GM12878 (cell line): ENCODE data around the gene OSMR. TPM values are rescaled to one million over a fixed set of nuclear protein-coding genes. Genes with fewer than 3 reads are reported as not detected.

Experiments
- ATAC-seq: fragments of 200-7000 bp; cut with Tn5 transposase; 3 replicates; pipeline ENCODE4 v1.9.1; 2020; ENCODE audit warnings: mild to moderate bottlenecking, moderate library complexity
- BruUV-seq: library from RNA; stranded (reverse); fragments of 400-500 nt; replicated peaks from 2 replicates; lab custom pipeline; 2021; lab: Mats Ljungman, UMichigan
- CTCF ChIA-PET: fragments of 300-600 bp; sonication (Branson Sonifier 250); formaldehyde crosslinking; extraction: SDS; loops from one replicate; lab custom pipeline; 2021; ENCODE audit warnings: inconsistent platforms; lab: Yijun Ruan, JAX
- POLR2A ChIA-PET: fragments of 350-600 bp; formaldehyde crosslinking; extraction: SDS; loops from one replicate; lab custom pipeline; 2021; ENCODE audit warnings: inconsistent platforms; lab: Charles Lee
- RAD21 ChIA-PET: fragments of 300-600 bp; sonication (Branson Sonifier 250); formaldehyde crosslinking; loops from one replicate; lab custom pipeline; 2023; ENCODE audit warnings: antibody characterized with exemption; ENCODE audit not compliant: unreplicated experiment; lab: Charles Lee
- SMC1A ChIA-PET: fragments of 300-600 bp; sonication (Branson Sonifier 250); formaldehyde crosslinking; loops from one replicate; lab custom pipeline; 2023; ENCODE audit not compliant: unreplicated experiment, uncharacterized antibody; lab: Charles Lee
- DNase-seq: peaks from one replicate; pipeline ENCODE4 v3.0.0-alpha.2; 2011; ENCODE audit warnings: low read depth, low spot score
- FAIRE-seq: peaks from 3 replicates; lab custom pipeline; 2011; peaks lifted over from hg19 to GRCh38; lab: Jason Lieb, UNC
- H2AFZ ChIP-seq: 2 replicates; pipeline ENCODE4 v1.6.0; 2011; ENCODE audit warnings: low read depth, low read length, control low read depth; ENCODE audit not compliant: control insufficient read depth
- H3K27ac ChIP-seq: 2 replicates; pipeline ENCODE4 v1.5.1; 2011; ENCODE audit warnings: control low read depth; ENCODE audit not compliant: control insufficient read depth, insufficient read depth
- H3K27me3 ChIP-seq, 2 experiments: replicated peaks in 1 of 2; 2 replicates each; pipeline versions ENCODE4 v1.6.0 to v1.6.1; 2011; ENCODE audit warnings: low read length in 1 of 2; ENCODE audit not compliant: control insufficient read depth in 2 of 2, insufficient read depth in 2 of 2
- H3K36me3 ChIP-seq, 2 experiments: 2 replicates each; pipeline ENCODE4 v1.5.1; 2011; ENCODE audit warnings: low read length in 1 of 2; ENCODE audit not compliant: control insufficient read depth in 2 of 2, insufficient read depth in 2 of 2
- H3K4me1 ChIP-seq: 2 replicates; pipeline ENCODE4 v1.6.1; 2011; ENCODE audit warnings: mild to moderate bottlenecking, low read length, moderate library complexity, mixed read lengths; ENCODE audit not compliant: control insufficient read depth, insufficient read depth
- H3K4me2 ChIP-seq: 2 replicates; pipeline ENCODE4 v1.6.0; 2011; ENCODE audit warnings: control low read depth; ENCODE audit not compliant: control insufficient read depth, insufficient read depth
- H3K4me3 ChIP-seq: fragments of 200-600 bp; sonication (generic); 2 replicates; pipeline ENCODE4 v1.5.1; 2016
- H3K79me2 ChIP-seq: 2 replicates; pipeline ENCODE4 v1.6.0; 2011; ENCODE audit warnings: low read length; ENCODE audit not compliant: control insufficient read depth, insufficient read depth
- H3K9ac ChIP-seq: 2 replicates; pipeline ENCODE4 v1.8.0; 2011; ENCODE audit warnings: low read length, control low read depth, mixed read lengths; ENCODE audit not compliant: control insufficient read depth, insufficient read depth
- H3K9me3 ChIP-seq: replicated peaks from 3 replicates; pipeline ENCODE4 v1.5.1; 2011; ENCODE audit warnings: mild to moderate bottlenecking, low read length; ENCODE audit not compliant: control insufficient read depth, insufficient read depth
- H4K20me1 ChIP-seq: 2 replicates; pipeline ENCODE4 v1.6.0; 2011; ENCODE audit not compliant: control insufficient read depth, insufficient read depth
- ESRRA ChIP-seq: IDR thresholded peaks from 2 replicates; pipeline ENCODE4 v1.6.1; 2012; ENCODE audit warnings: mild to moderate bottlenecking, low read length, improper control_type of control experiment
- GATAD2B ChIP-seq: fragments of 450-650 bp; conservative IDR thresholded peaks from 2 replicates; pipeline ENCODE4 v1.6.1; 2017; ENCODE audit warnings: low read depth, mild to moderate bottlenecking, moderate library complexity
- WRNIP1 ChIP-seq: IDR thresholded peaks from 2 replicates; pipeline ENCODE4 v1.6.1; 2011; ENCODE audit warnings: low read depth, low read length, improper control_type of control experiment, borderline replicate concordance
- WGBS: methylation state at CpG from one replicate; pipeline ENCODE4 v1.1.6; 2016; ENCODE audit warnings: low lambda C conversion rate; ENCODE audit not compliant: insufficient replicate concordance, insufficient coverage; ENCODE audit errors: missing lambda C conversion rate; 5-methylcytosine and 5-hydroxymethylcytosine counted together
- in situ Hi-C: fragments of 300-500 bp; cut with MboI; formaldehyde crosslinking; loops from 9 replicates; pipeline ENCODE4 v1.14.3; 2018; ENCODE audit warnings: mixed read lengths
- intact Hi-C: fragments of 100-400 bp; cut with micrococcal nuclease; formaldehyde crosslinking; loops from one replicate; pipeline ENCODE4 v1.14.2; 2022; ENCODE audit not compliant: unreplicated experiment
- polyA plus RNA-seq, 11 experiments: library from polyadenylated mRNA; depleted of rRNA in 4 of 11; unstranded in 6 of 11; stranded (reverse) in 5 of 11; fragments of >200 nt; fragmentation: Nextera tagmentation in 4 of 11; fragmentation: Illumina TruSeq in 1 of 11; extraction: Ambion mirVana in 4 of 11; extraction: Trizol in 1 of 11; gene quantifications; 1 replicate in 1 of 11; 2 replicates in 10 of 11; pipeline versions ENCODE4 v1.2.1 to v1.2.3, GENCODE V29; 2011 to 2016; ENCODE audit warnings: inconsistent platforms in 2 of 11, missing spikeins in 2 of 11, low read depth in 1 of 11
- total RNA-seq, 4 experiments: library from RNA; depleted of rRNA in 3 of 4; stranded (reverse); fragments of >200 nt in 3 of 4; fragmentation: Illumina TruSeq in 1 of 4; extraction: Trizol in 1 of 4; gene quantifications; 2 replicates each; pipeline versions ENCODE4 v1.2.1 to v1.2.3, GENCODE V29; 2013 to 2021
- TF ChIP-seq, protein P1 (sequence below): fragments of 450-650 bp; formaldehyde crosslinking; IDR thresholded peaks from 2 replicates; pipeline ENCODE4 v1.4.0; 2022; ENCODE audit warnings: mild to moderate bottlenecking, moderate library complexity

Gene OSMR
- total and polyA plus RNA-seq, 10 of the 15 experiments (the other 5 are each of a cell fraction or from before 2014, with no cell fraction given): 0.03 to 0.05 TPM; not detected in 8

DNA sequence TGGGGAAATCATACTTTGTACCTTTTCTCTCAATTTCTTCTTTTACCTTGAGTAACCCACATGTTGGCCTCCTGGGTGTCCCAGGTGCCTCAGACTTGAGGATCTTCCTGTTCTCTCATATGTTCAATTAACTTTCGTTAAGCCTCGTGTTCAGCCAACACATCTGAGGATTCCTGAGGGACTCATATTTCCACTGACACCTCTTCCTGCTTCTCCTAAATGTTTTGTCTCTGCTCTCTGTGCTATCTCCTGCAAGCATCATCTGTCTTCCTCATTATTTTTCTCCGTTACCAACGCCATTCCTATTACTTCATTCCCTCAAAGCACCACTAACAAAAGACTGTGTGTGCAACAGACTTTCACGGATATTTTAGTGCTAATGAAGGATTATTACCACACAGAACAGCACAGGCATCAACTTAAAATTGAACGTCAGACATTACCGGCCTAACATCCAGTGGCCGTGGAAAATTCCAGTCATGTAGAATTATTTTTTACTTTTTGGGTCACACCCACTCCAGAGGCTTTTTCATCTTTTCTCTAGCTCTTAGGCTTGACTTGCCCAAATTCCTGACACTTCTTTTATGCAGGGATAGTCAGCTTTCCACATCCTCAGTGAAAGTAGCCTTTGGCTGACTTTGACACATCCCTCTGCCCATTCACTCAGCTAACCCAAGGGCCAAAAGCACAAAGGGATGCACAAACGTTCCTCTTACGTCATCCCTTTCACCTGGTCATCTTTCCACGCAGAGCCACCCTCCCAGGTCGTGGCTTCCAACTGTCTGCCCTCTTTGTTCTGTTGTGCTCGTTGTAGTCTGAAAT, 46.0 kb upstream of the OSMR start:
- ATAC-seq (no peak), DNase-seq (no peak), FAIRE-seq (no peak)
- Histone ChIP-seq H3K36me3 (no peaks in the 10 kb centered on the region), H2AFZ (no peak overlapping the region), H3K9ac (no peak overlapping the region), H3K9me3 (no peaks in the 10 kb centered on the region), H3K4me1 (no peaks in the 10 kb centered on the region), H3K4me3 (no peak overlapping the region), H3K79me2 (no peaks in the 10 kb centered on the region), H4K20me1 (no peaks in the 10 kb centered on the region), H3K4me2 (no peak overlapping the region), H3K27ac (no peak overlapping the region), H3K27me3 (no peaks in the 10 kb centered on the region)
- BruUV-seq: no TSS peak
- intact Hi-C loops (no loop called here), in situ Hi-C loops (no loop called here)
- POLR2A ChIA-PET: no interaction called here
- RAD21 ChIA-PET: no interaction called here
- SMC1A ChIA-PET: no interaction called here
- CTCF ChIA-PET: interaction anchor here (1.0 to 3.3 kb wide), 5 partner anchors 9 to 417 kb away, joined by 3 to 21 read pairs (median 5); no protein-coding TSS in a partner anchor
- TF ChIP-seq GATAD2B: no peak
- TF ChIP-seq ESRRA: no peak
- no peak for TF ChIP-seq WRNIP1
- TF ChIP-seq, protein P1, sequence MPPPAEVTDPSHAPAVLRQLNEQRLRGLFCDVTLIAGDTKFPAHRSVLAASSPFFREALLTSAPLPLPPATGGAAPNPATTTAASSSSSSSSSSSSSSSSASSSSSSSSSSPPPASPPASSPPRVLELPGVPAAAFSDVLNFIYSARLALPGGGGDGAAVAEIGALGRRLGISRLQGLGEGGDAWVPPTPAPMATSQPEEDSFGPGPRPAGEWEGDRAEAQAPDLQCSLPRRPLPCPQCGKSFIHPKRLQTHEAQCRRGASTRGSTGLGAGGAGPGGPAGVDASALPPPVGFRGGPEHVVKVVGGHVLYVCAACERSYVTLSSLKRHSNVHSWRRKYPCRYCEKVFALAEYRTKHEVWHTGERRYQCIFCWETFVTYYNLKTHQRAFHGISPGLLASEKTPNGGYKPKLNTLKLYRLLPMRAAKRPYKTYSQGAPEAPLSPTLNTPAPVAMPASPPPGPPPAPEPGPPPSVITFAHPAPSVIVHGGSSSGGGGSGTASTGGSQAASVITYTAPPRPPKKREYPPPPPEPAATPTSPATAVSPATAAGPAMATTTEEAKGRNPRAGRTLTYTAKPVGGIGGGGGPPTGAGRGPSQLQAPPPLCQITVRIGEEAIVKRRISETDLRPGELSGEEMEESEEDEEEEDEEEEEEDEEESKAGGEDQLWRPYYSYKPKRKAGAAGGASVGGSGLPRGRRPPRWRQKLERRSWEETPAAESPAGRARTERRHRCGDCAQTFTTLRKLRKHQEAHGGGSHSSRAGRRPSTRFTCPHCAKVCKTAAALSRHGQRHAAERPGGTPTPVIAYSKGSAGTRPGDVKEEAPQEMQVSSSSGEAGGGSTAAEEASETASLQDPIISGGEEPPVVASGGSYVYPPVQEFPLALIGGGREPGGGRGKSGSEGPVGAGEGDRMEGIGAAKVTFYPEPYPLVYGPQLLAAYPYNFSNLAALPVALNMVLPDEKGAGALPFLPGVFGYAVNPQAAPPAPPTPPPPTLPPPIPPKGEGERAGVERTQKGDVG (CRISPR knock-in tag): no peak
- 38% methylated on average over 13 of the region's 13 CpGs for WGBS
